HG03103 (cell line): ENCODE results near the gene TGM5.
"Not testable (repeated sequence)": the region's sequence is repeated elsewhere in the genome, so short reads cannot be mapped to it uniquely, and the experiment has no call there.

Source experiments
- ATAC-seq: cut with Tn5 transposase; IDR thresholded peaks from one replicate; pipeline ENCODE4 v1.9.1; 2021; ENCODE audit warnings: low read depth; ENCODE audit not compliant: unreplicated experiment

The TGM5 gene

GRCh38 chr15:43198992-43199391 lies 67.7 kb downstream of the TGM5 start:
- ATAC-seq = no peak

GRCh38 chr15:43198556-43198955 lies 68.2 kb downstream of the TGM5 start:
- ATAC-seq = not testable (repeated sequence)

- not testable (repeated sequence) for ATAC-seq
Observed at GRCh38 chr15:43197773-43198172, 69.0 kb downstream of the TGM5 start.

GRCh38 chr15:43196760-43197548 lies 69.8 kb downstream of the TGM5 start:
- ATAC-seq = no peak

- no peak for ATAC-seq
Observed at GRCh38 chr15:43194795-43195194, 71.9 kb downstream of the TGM5 start.

GRCh38 chr15:43193710-43194109 lies 73.0 kb downstream of the TGM5 start:
- no peak for ATAC-seq

- no peak for ATAC-seq
Observed at GRCh38 chr15:43190178-43190577, 76.5 kb downstream of the TGM5 start.

GRCh38 chr15:43189296-43189695 lies 77.4 kb downstream of the TGM5 start:
- no peak for ATAC-seq

GRCh38 chr15:43187544-43188155 lies 79.1 kb downstream of the TGM5 start:
- no peak for ATAC-seq

GRCh38 chr15:43186003-43186353 lies 80.8 kb downstream of the TGM5 start:
- peak; percentile 8 for ATAC-seq

GRCh38 chr15:43185157-43186002 lies 81.3 kb downstream of the TGM5 start, which contains the start of gene CCNDBP1:
TSS of gene CCNDBP1 (plus strand) at chr15:43185403. CDS start at chr15:43185499, 96 bp downstream.
- ATAC-seq = peak; percentile 91

GRCh38 chr15:43184407-43185124 lies 82.2 kb downstream of the TGM5 start:
- ATAC-seq = no peak

- no peak for ATAC-seq
Observed at GRCh38 chr15:43183270-43183669, 83.5 kb downstream of the TGM5 start.
